Cardiac muscle cell (in vitro differentiated cells and primary cell): ENCODE data around the gene MACROD1. TPM values are rescaled to one million over a fixed set of nuclear protein-coding genes. Genes with fewer than 3 reads are reported as not detected.
"Not testable (repeated sequence)": the region's sequence is repeated elsewhere in the genome, so short reads cannot be mapped to it uniquely, and the experiment has no call there.

Source experiments
- DNase-seq, 2 donors: peaks; one replicate each; pipeline versions ENCODE4 v3.0.0 to v3.0.0-alpha.2; 2010 to 2017; ENCODE audit warnings: low read depth in 1 of 2, low spot score in 1 of 2
- H3K27ac ChIP-seq: fragments of 200-600 bp; sonication (generic); 2 replicates; pipeline ENCODE4 v1.5.1; 2016
- H3K27me3 ChIP-seq: fragments of 200-600 bp; sonication (generic); 2 replicates; pipeline ENCODE4 v1.6.0; 2016; ENCODE audit warnings: control low read depth
- H3K36me3 ChIP-seq: fragments of 200-600 bp; sonication (generic); 2 replicates; pipeline ENCODE4 v1.5.1; 2016; ENCODE audit warnings: control low read depth
- H3K4me1 ChIP-seq: fragments of 200-600 bp; sonication (generic); 2 replicates; pipeline ENCODE4 v1.8.1; 2017; ENCODE audit warnings: low read depth, mild to moderate bottlenecking, mixed run types
- H3K4me3 ChIP-seq: fragments of 200-600 bp; sonication (generic); 2 replicates; pipeline ENCODE4 v1.5.1; 2016; ENCODE audit warnings: mild to moderate bottlenecking
- H3K9me3 ChIP-seq: fragments of 200-600 bp; sonication (generic); 2 replicates; pipeline ENCODE4 v1.5.1; 2017; ENCODE audit warnings: low read depth, mild to moderate bottlenecking, control low read depth
- CTCF ChIP-seq: IDR thresholded peaks from 2 replicates; pipeline ENCODE4 v1.5.1; 2012; ENCODE audit warnings: low read depth, mild to moderate bottlenecking, low read length
- polyA plus RNA-seq: library from polyadenylated mRNA; unstranded; fragments of >200 nt; fragmentation: Nextera tagmentation; extraction: Ambion mirVana; gene quantifications from 2 replicates; pipeline ENCODE4 v1.2.1, GENCODE V29; 2016
- total RNA-seq: library from RNA; depleted of rRNA; stranded (reverse); fragments of >200 nt; gene quantifications from 2 replicates; pipeline ENCODE4 v1.2.3, GENCODE V29; 2016

The MACROD1 gene
- total and polyA plus RNA-seq, 2 experiments from 2014 or later: 134 to 156 TPM

GRCh38 chr11:63979426-63979825, 186.5 kb downstream of the MACROD1 start:
- Histone ChIP-seq H3K36me3 (no peaks in the 10 kb centered on the region), H3K27me3 (no peaks in the 10 kb centered on the region), H3K4me1 (peaks cover 11% of the 10 kb centered on the region), H3K27ac (peak overlapping the region; percentile 52), H3K9me3 (no peaks in the 10 kb centered on the region), H3K4me3 (no peak overlapping the region)
- DNase-seq: no peak
- TF ChIP-seq CTCF: no peak

- no peaks in the 10 kb centered on the region for H3K27me3 ChIP-seq
- peaks cover 11% of the 10 kb centered on the region for H3K4me1 ChIP-seq
- no peak overlapping the region for H3K4me3 ChIP-seq
- H3K27ac ChIP-seq: peak overlapping the region; percentile 71
- DNase-seq: no peak
- H3K36me3 ChIP-seq: no peaks in the 10 kb centered on the region
- TF ChIP-seq CTCF: no peak
- H3K9me3 ChIP-seq: no peaks in the 10 kb centered on the region
Observed at GRCh38 chr11:63978551-63979239, 187.2 kb downstream of the MACROD1 start.

- H3K27me3 ChIP-seq: no peaks in the 10 kb centered on the region
- no peak for TF ChIP-seq CTCF
Observed at GRCh38 chr11:63974259-63975143, 191.4 kb downstream of the MACROD1 start, which contains the start of gene COX8A. Gene COX8A, plus strand, starts transcription at chr11:63974620. Its CDS starts 61 bp downstream, at chr11:63974681.

GRCh38 chr11:63973912-63974258, 192.0 kb downstream of the MACROD1 start:
- not testable (repeated sequence) for H3K27ac ChIP-seq, H3K4me3 ChIP-seq

More at GRCh38 chr11:63974259-63975143, 191.4 kb downstream of the MACROD1 start, which contains the start of gene COX8A:
- peak within 1 kb of the TSS; percentile 50 for H3K4me3 ChIP-seq
- peak within 1 kb of the TSS; percentile 92 for H3K27ac ChIP-seq
- no peaks in the 10 kb centered on the region for H3K36me3 ChIP-seq
- DNase-seq: peak; percentile 99 to 100
- H3K9me3 ChIP-seq: no peaks in the 10 kb centered on the region
- peaks cover 11% of the 10 kb centered on the region for H3K4me1 ChIP-seq

GRCh38 chr11:63970902-63971301, 195.0 kb downstream of the MACROD1 start:
- Histone ChIP-seq H3K4me1 (peaks cover 6% of the 10 kb centered on the region), H3K27me3 (no peaks in the 10 kb centered on the region), H3K27ac (no peak overlapping the region), H3K36me3 (no peaks in the 10 kb centered on the region), H3K4me3 (no peak overlapping the region), H3K9me3 (no peaks in the 10 kb centered on the region)
- DNase-seq: no peak
- no peak for TF ChIP-seq CTCF

More at GRCh38 chr11:63973912-63974258, 192.0 kb downstream of the MACROD1 start:
- H3K9me3 ChIP-seq, DNase-seq, H3K27me3 ChIP-seq, H3K36me3 ChIP-seq: not testable (repeated sequence)
- H3K4me1 ChIP-seq: peaks cover 11% of the 10 kb centered on the region

GRCh38 chr11:63969461-63969860, 196.5 kb downstream of the MACROD1 start:
- Histone ChIP-seq H3K36me3 (no peaks in the 10 kb centered on the region), H3K27me3 (no peaks in the 10 kb centered on the region), H3K4me3 (no peak overlapping the region), H3K27ac (no peak overlapping the region), H3K4me1 (no peaks in the 10 kb centered on the region), H3K9me3 (no peaks in the 10 kb centered on the region)
- TF ChIP-seq CTCF: no peak
- DNase-seq: no peak
